Sigmoid colon (tissue), 7 donors: ENCODE measurements around the gene DESI1. TPM values are rescaled to one million over a fixed set of nuclear protein-coding genes. Genes with fewer than 3 reads are reported as not detected.

Experiments
- DNase-seq: peaks from one replicate; pipeline ENCODE4 v3.0.0-alpha.2; 2019
- H3K27ac ChIP-seq, 4 donors: fragments of 200-600 bp; sonication (generic); one replicate each; pipeline ENCODE4 v1.5.1; 2016 to 2019; ENCODE audit warnings: mild to moderate bottlenecking in 1 of 4
- H3K27me3 ChIP-seq, 3 donors: fragments of 200-600 bp; sonication (generic); one replicate each; pipeline ENCODE4 v1.5.1; 2019; ENCODE audit warnings: mild to moderate bottlenecking in 1 of 3
- H3K36me3 ChIP-seq, 4 donors: fragments of 200-600 bp; sonication (generic); one replicate each; pipeline ENCODE4 v1.5.1; 2016 to 2019
- H3K4me1 ChIP-seq, 4 donors: fragments of 200-600 bp; sonication (generic); one replicate each; pipeline ENCODE4 v1.5.1; 2017 to 2019
- H3K4me3 ChIP-seq, 4 donors: fragments of 200-600 bp; sonication (generic); one replicate each; pipeline ENCODE4 v1.5.1; 2017 to 2019; ENCODE audit warnings: mild to moderate bottlenecking in 2 of 4, moderate library complexity in 1 of 4
- H3K9me3 ChIP-seq, 4 donors: fragments of 200-600 bp in 3 of 4; sonication (generic) in 3 of 4; one replicate each; pipeline versions ENCODE4 v1.5.1 to v1.6.1; 2013 to 2019
- CTCF ChIP-seq, 4 experiments: fragments of 450-650 bp in 3 of 4; fragments of 200-600 bp in 1 of 4; IDR thresholded peaks; one replicate each; pipeline ENCODE4 v1.5.1; 2016 to 2019; ENCODE audit warnings: antibody characterized with exemption in 4 of 4, mild to moderate bottlenecking in 3 of 4, moderate library complexity in 2 of 4
- EP300 ChIP-seq, 4 donors: sonication (generic); formaldehyde crosslinking; IDR thresholded peaks; one replicate each; pipeline ENCODE4 v1.6.1; 2017; ENCODE audit warnings: antibody characterized with exemption in 4 of 4
- POLR2A ChIP-seq, 2 donors: fragments of 450-650 bp; IDR thresholded peaks; one replicate each; pipeline ENCODE4 v1.6.1; 2016; ENCODE audit warnings: antibody characterized with exemption in 2 of 2, mild to moderate bottlenecking in 2 of 2, moderate library complexity in 2 of 2
- POLR2AphosphoS5 ChIP-seq, 4 donors: sonication (generic); formaldehyde crosslinking; IDR thresholded peaks; one replicate each; pipeline ENCODE4 v1.6.1; 2017; ENCODE audit warnings: antibody characterized with exemption in 4 of 4
- WGBS, 2 donors: extraction: QIAGEN DNeasy Blood & Tissue Kit; methylation state at CpG; one replicate each; pipeline ENCODE4 v1.1.7; 2013; 5-methylcytosine and 5-hydroxymethylcytosine counted together
- intact Hi-C: fragments of 100-400 bp; cut with DNase I; formaldehyde crosslinking; loops from one replicate; pipeline ENCODE4 v1.15.1; 2023
- polyA plus RNA-seq, 3 donors: library from polyadenylated mRNA; stranded (reverse); fragments of 200-250 nt; gene quantifications; one replicate each; pipeline ENCODE4 v1.2.3, GENCODE V29; 2013
- total RNA-seq, 4 donors: library from RNA; depleted of rRNA; stranded (reverse); fragments of >200 nt; gene quantifications; one replicate each; pipeline ENCODE4 v1.1.0, GENCODE V29; 2016
- donor health status: healthy with polysubstance abuse.
- donor health status: Bipolar disorder and iron deficiency.
- donor health status: healthy.

DESI1 gene
- total and polyA plus RNA-seq, 7 donors = 10.2 to 29.1 (median 14.3) TPM

- Histone ChIP-seq H3K4me3 (no peak overlapping the region), H3K27ac (no peak overlapping the region), H3K27me3 (no peaks in the 10 kb centered on the region), H3K36me3 (peaks cover 62 to 99% (median 81%) of the 10 kb centered on the region in 4 donors), H3K9me3 (no peaks in the 10 kb centered on the region), H3K4me1 (no peaks in the 10 kb centered on the region)
- no peak for DNase-seq
- intact Hi-C loops = no loop called here
- TF ChIP-seq POLR2AphosphoS5 (IDR thresholded peaks at IDR 0.05) (no peak), CTCF (IDR thresholded peaks at IDR 0.05) (no peak), EP300 (IDR thresholded peaks at IDR 0.05) (no peak), POLR2A (IDR thresholded peaks at IDR 0.05) (no peak)
- WGBS, 2 donors = 97 to 98% methylated on average over 1 of the region's 1 CpG
Measured at GRCh38 chr22:41650229-41650628, 29.4 kb upstream of the DESI1 start.

GRCh38 chr22:41648432-41648831 lies 27.6 kb upstream of the DESI1 start:
- Histone ChIP-seq H3K4me1 (no peaks in the 10 kb centered on the region), H3K36me3 (peaks cover 45 to 97% (median 72%) of the 10 kb centered on the region in 4 donors), H3K27ac (no peak overlapping the region), H3K27me3 (no peaks in the 10 kb centered on the region), H3K4me3 (no peak overlapping the region), H3K9me3 (no peaks in the 10 kb centered on the region)
- WGBS, 2 donors = 85 to 89% methylated on average over 1 of the region's 1 CpG
- DNase-seq = no peak
- TF ChIP-seq CTCF (IDR thresholded peaks at IDR 0.05) (no peak), POLR2AphosphoS5 (IDR thresholded peaks at IDR 0.05) (no peak), EP300 (IDR thresholded peaks at IDR 0.05) (no peak), POLR2A (IDR thresholded peaks at IDR 0.05) (no peak)
- intact Hi-C loops = no loop called here

GRCh38 chr22:41647771-41648170 lies 26.9 kb upstream of the DESI1 start:
- TF ChIP-seq EP300 (IDR thresholded peaks at IDR 0.05) = no peak
- no peak for TF ChIP-seq POLR2A (IDR thresholded peaks at IDR 0.05)
- no peak for TF ChIP-seq CTCF (IDR thresholded peaks at IDR 0.05)
- TF ChIP-seq POLR2AphosphoS5 (IDR thresholded peaks at IDR 0.05) = no peak
- peaks cover 39 to 97% (median 71%) of the 10 kb centered on the region in 4 donors for H3K36me3 ChIP-seq
- no peak overlapping the region for H3K27ac ChIP-seq
- intact Hi-C loops = no loop called here
- 86 to 95% methylated on average over 3 of the region's 3 CpGs for WGBS, 2 donors
- H3K4me1 ChIP-seq = no peaks in the 10 kb centered on the region
- H3K9me3 ChIP-seq = no peaks in the 10 kb centered on the region
- H3K27me3 ChIP-seq = no peaks in the 10 kb centered on the region
- no peak for DNase-seq
- H3K4me3 ChIP-seq = no peak overlapping the region

GRCh38 chr22:41642331-41643110 lies 21.7 kb upstream of the DESI1 start:
- no peaks in the 10 kb centered on the region for H3K9me3 ChIP-seq
- intact Hi-C loops = no loop called here
- no peak for DNase-seq
- H3K27me3 ChIP-seq = no peaks in the 10 kb centered on the region
- H3K4me3 ChIP-seq = no peak overlapping the region
- WGBS, 2 donors = 91 to 96% methylated on average over 6 of the region's 6 CpGs
- peaks cover 21 to 97% (median 61%) of the 10 kb centered on the region in 4 donors for H3K36me3 ChIP-seq
- H3K27ac ChIP-seq = no peak overlapping the region
- no peak for TF ChIP-seq CTCF (IDR thresholded peaks at IDR 0.05)
- no peak for TF ChIP-seq POLR2A (IDR thresholded peaks at IDR 0.05)
- no peak for TF ChIP-seq POLR2AphosphoS5 (IDR thresholded peaks at IDR 0.05)
- no peak for TF ChIP-seq EP300 (IDR thresholded peaks at IDR 0.05)
- H3K4me1 ChIP-seq = no peaks in the 10 kb centered on the region
